ENCODE results near the gene FBXL5.

DNA sequence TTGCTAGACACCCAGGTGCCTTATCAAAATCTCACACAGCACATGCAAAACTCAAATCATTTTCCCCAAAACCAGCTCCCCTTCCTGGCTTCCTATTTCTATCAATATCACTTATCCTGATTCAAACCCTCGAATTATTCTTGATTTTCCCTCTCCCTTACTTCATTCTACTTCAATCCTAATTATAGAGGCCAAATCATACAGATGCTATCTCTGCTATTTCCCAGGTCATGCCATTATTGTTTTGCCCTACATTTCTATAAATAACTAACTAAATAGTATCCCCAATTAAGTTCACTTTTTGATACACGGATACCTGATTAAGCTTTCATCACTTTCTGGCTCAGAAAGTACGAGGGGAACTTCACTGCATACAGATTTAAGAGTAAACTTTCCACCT, 62.4 kb downstream of the FBXL5 start:
- TF ChIP-seq, protein P1, sequence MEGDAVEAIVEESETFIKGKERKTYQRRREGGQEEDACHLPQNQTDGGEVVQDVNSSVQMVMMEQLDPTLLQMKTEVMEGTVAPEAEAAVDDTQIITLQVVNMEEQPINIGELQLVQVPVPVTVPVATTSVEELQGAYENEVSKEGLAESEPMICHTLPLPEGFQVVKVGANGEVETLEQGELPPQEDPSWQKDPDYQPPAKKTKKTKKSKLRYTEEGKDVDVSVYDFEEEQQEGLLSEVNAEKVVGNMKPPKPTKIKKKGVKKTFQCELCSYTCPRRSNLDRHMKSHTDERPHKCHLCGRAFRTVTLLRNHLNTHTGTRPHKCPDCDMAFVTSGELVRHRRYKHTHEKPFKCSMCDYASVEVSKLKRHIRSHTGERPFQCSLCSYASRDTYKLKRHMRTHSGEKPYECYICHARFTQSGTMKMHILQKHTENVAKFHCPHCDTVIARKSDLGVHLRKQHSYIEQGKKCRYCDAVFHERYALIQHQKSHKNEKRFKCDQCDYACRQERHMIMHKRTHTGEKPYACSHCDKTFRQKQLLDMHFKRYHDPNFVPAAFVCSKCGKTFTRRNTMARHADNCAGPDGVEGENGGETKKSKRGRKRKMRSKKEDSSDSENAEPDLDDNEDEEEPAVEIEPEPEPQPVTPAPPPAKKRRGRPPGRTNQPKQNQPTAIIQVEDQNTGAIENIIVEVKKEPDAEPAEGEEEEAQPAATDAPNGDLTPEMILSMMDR (IDR thresholded peaks at IDR 0.05; ENCODE audit: low read depth, low read length), result no peak
- TF ChIP-seq, protein P2, sequence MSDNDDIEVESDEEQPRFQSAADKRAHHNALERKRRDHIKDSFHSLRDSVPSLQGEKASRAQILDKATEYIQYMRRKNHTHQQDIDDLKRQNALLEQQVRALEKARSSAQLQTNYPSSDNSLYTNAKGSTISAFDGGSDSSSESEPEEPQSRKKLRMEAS (IDR thresholded peaks at IDR 0.05; ENCODE audit: low read depth, low read length), result no peak
- no peak for TF ChIP-seq MYC (IDR thresholded peaks at IDR 0.05; ENCODE audit: low read depth, low read length)
